ENCODE results near the gene MAP3K20.
A peak's percentile ranks its signal among the peaks of the same experiment; 100 is the strongest.
"Not testable (repeated sequence)": the region's sequence is repeated elsewhere in the genome, so short reads cannot be mapped to it uniquely, and the experiment has no call there.

MAP3K20 gene

DNA sequence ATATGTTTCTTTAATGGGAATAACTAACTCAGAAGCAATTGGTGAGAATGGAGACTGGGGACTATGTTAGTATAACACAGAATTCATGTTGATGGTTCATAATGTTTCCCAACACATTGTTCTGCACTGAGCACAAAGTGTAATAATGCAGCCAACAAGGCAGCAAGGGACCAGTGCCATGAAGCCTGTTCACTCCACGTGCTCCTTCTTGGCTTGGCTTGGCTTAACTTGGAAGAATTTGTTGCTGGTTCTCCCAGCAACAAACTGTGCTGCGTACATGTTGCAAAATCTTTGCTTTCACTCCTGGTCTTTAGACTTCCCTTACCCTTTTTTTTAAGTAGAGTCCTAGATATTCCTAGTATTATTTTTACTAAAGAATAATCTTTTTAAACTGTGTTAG, 129.7 kb downstream of the MAP3K20 start:
- DNase-seq (ENCODE audit: low spot score) = no peak

DNA sequence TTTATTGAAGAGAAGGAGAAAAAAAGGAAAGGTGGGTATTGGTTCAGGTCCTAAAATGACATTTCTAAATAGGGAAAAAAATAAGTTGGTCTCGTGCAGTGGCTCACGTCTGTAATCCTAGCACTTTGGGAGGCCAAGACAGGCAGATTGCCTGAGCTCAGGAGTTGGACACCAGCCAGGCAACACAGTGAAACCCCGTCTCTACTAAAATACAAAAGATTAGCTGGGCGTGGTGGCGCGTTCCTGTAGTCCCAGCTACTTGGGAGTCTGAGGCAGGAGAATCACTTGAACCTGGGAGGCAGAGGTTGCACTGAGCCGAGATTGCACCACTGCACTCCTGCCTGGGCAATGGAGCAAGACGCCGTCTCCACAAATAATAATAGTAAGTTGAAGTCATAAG, 131.5 kb downstream of the MAP3K20 start:
- DNase-seq (ENCODE audit: low spot score) = not testable (repeated sequence)

- DNase-seq (ENCODE audit: low spot score) = peak; percentile 91
Observed at GRCh38 chr2:173210270-173211196, 134.9 kb downstream of the MAP3K20 start.

DNA sequence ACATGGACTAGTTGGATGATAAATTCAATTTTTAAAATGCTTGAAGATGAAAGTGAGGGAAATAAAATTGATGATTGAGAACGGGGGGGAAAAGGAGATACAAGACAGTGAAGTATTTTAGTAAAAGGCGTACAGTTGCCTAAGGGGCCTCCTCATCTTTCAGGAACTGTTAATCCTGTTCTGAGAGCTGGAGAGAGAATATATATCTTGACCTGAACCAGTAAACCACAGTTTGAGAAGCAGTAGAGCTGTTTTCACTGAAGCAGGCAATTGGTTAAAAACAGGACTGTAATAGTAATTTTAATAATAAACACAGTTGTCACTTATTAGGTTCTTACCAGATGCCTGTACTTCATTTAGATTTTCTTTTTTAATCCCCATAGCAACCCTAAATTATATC, 137.5 kb downstream of the MAP3K20 start:
- DNase-seq (ENCODE audit: low spot score) = no peak

GRCh38 chr2:173214213-173214612, 138.6 kb downstream of the MAP3K20 start:
- DNase-seq (ENCODE audit: low spot score) = no peak

DNA sequence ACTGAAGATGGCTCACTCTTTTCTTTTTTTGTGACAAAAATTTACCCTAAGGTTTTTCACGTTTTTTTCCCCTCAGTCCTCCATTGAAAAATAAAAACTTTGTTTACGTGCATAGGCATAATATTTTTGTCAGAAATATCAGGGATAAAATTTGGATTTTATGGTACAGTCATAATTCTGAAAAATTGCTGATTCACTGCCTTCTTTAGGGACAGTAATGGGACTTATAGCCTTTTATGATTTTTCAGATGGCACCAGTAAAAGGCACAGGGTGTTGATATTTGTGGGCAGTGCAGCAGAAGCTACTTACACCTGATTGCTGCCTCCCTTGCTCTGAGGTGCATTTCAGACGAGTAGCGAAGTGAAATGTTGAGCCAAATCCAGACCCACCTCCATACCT, 139.7 kb downstream of the MAP3K20 start:
- DNase-seq (ENCODE audit: low spot score) = no peak

GRCh38 chr2:173216051-173216450, 140.4 kb downstream of the MAP3K20 start:
- DNase-seq (ENCODE audit: low spot score) = no peak

GRCh38 chr2:173216668-173217067, 141.0 kb downstream of the MAP3K20 start:
- DNase-seq (ENCODE audit: low spot score) = no peak

DNA sequence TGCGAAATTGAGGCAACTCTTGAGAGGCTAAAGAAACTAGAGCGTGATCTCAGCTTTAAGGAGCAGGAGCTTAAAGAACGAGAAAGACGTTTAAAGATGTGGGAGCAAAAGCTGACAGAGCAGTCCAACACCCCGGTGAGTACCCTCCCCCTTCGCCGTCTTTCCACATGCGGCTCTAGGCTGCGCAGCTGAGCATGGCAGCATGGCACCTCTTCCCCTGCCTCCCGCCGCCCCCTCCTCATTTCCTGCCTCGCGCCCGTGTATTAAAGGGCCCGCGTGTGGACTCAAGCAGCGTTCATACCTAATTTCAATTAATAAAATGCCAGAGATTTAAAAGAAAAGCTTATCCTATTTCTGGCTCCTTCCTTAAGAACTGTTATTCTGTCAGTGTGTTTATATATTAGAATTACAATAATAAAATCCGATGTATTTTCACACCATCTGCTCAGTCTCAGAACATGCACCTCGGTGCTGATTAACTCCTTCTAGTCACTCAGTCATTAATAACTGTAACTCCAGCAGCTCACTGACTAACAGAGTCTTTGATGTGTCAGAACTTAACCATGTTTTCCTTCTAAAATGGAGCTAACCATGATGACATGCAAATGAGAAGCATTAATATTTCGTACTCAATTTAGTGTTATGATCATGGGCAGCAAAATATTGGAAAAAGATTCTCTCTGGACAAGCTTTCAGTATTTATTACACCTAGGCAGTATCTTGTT, 141.6 kb downstream of the MAP3K20 start:
- no peak for DNase-seq (ENCODE audit: low spot score)

DNA sequence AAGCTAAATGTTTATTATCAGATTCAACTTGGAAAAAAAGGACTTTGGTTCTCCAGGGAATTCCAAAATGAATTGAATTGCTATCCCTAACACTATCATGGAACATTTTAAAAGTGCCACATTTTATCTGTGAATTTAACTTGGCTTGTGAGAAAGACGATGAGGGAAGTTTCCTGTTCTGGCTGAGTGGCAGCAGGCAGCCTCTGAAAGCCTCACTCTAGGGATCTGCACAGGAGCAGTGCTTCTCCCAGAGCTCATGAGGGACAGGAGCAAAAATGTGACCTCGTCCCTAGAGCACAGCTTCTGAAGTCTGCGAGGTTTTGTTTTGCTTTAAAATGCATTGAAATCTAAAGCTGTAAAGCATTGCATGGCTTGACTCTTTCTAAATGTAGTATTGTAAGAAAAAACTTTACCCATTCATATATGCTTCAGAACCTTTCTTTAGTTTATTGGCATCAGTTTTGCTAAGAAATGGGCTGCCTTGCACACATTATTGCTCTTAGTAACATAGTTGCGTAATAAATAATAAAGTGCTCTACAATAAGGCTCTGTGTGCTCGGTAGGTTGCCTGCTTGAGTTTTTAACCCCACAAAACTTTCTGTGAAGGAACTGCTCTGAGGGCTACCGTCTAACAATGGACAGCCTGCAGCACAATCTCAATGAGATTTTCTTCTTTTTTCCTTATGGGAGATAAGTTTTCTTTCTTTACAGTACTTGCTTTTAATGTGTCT, 142.8 kb downstream of the MAP3K20 start:
- DNase-seq (ENCODE audit: low spot score) = no peak

- DNase-seq (ENCODE audit: low spot score) = no peak
Observed at GRCh38 chr2:173221132-173221695, 145.6 kb downstream of the MAP3K20 start.

GRCh38 chr2:173221937-173222594, 146.4 kb downstream of the MAP3K20 start:
- no peak for DNase-seq (ENCODE audit: low spot score)

GRCh38 chr2:173223871-173224270, 148.2 kb downstream of the MAP3K20 start:
- peak; percentile 21 for DNase-seq (ENCODE audit: low spot score)

DNA sequence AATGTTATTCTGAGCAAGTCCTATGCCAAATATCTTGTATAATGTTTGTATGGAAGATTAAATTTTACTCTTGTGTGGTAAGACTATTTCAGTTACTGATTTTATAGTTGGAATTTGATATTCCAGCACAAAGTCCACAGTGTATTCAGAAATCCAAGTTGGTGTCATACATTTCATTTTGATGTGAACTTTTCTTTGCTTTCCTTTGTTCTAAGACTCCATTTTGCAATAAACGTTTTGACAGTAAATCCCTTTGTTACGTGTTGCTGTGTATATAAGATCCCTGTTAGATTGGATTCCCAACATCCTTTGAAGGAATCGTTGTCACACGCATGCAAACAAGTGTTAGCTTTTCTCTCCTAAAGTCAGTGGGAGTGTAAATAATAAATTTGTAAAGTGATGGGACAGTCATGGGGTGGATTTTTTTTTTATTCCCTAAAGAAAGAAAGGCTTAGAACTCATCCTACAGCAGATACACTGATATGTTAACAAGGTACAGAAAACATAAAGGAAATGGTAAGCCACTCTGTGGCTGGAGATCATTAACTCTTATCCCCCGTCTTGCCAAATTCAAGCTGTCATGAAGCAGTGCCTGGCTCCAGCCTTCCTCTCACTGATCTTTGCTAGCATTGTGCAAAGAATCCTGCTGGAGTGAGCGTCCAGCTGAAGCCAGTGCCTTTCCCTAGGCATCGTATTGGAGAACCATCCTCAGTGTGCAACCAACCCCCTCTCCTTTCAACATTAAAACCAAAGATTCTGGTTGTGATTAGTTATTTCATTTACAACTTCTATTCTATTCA, 151.5 kb downstream of the MAP3K20 start:
- no peak for DNase-seq (ENCODE audit: low spot score)

GRCh38 chr2:173229086-173229485, 153.4 kb downstream of the MAP3K20 start:
- no peak for DNase-seq (ENCODE audit: low spot score)

- no peak for DNase-seq (ENCODE audit: low spot score)
Observed at GRCh38 chr2:173230181-173230580, 154.5 kb downstream of the MAP3K20 start.

DNA sequence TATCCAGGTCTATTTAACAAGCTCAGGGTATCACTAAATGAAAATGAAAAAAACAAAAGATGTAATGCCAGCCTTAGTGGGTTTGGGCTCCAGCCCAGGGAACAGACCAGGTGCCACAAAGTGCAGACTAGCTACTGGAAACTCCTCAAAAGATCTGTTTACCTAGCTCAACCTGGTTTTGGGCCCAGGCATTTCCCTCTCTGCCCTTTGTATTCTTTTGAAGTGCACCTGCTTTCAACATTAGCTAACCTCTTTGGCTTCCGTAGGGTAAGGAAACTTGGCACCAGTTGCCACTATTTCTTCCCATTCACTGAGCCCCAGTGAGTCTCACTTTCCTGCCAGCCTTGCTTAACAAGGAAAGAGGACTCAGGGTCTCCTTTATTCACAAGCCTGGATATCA, 155.4 kb downstream of the MAP3K20 start:
- no peak for DNase-seq (ENCODE audit: low spot score)

GRCh38 chr2:173231465-173231864, 155.8 kb downstream of the MAP3K20 start:
- DNase-seq (ENCODE audit: low spot score) = no peak

- no peak for DNase-seq (ENCODE audit: low spot score)
Observed at GRCh38 chr2:173232956-173233744, 157.5 kb downstream of the MAP3K20 start.

Data from hematopoietic multipotent progenitor cell treated with erythropoietin and hydrocortisone succinate and interleukin-3 and kit ligand, for 17 days (in vitro differentiated cells).